ENCODE measurements around the gene MYO15A.

MYO15A gene

DNA sequence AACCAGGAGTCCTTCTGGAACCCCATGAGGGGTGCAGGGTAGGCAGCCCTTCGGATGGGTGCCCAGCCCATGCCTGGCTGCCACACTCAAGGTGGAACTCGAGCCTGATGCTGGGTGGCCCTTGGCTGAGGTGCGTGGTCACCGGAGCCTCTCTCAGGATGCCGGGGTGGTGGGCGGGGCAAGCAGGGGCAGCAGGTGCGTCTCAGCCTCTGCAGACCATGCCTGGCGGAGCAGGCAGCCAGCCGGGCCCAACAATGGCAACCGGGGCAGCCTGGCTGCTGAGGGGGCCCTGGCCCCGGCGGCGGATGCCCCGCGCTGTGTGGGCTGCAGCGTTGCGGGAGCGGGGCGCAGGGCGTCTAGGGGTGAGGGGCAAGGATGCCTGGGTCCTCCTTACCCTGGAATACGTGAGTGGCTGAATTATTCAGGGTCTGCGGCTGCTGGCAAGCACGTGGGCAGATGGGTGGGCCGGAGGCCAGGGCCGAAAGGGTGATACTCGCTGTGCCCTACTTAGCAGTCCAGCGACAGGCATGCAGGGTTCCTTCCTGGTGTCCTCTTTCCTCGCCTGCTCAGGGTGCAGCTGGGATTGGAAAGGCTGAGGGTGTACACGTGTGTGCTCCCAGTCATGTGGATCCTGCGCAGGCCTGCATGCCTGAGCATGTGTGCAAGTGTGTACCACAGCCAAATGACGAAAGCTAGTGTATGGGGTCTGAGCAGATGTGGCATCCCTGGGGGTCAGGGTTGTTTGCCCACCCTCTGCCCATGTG lies 14.6 kb downstream of the MYO15A start:
- H3K27ac ChIP-seq (ENCODE audit: extremely low read depth, low read depth, low read length): no peak overlapping the region
- CTCF ChIA-PET: no interaction called here
- H3K9me3 ChIP-seq (ENCODE audit: control insufficient read depth, insufficient read depth, low read depth, low read length): no peaks in the 10 kb centered on the region
- TF ChIP-seq, protein P1, sequence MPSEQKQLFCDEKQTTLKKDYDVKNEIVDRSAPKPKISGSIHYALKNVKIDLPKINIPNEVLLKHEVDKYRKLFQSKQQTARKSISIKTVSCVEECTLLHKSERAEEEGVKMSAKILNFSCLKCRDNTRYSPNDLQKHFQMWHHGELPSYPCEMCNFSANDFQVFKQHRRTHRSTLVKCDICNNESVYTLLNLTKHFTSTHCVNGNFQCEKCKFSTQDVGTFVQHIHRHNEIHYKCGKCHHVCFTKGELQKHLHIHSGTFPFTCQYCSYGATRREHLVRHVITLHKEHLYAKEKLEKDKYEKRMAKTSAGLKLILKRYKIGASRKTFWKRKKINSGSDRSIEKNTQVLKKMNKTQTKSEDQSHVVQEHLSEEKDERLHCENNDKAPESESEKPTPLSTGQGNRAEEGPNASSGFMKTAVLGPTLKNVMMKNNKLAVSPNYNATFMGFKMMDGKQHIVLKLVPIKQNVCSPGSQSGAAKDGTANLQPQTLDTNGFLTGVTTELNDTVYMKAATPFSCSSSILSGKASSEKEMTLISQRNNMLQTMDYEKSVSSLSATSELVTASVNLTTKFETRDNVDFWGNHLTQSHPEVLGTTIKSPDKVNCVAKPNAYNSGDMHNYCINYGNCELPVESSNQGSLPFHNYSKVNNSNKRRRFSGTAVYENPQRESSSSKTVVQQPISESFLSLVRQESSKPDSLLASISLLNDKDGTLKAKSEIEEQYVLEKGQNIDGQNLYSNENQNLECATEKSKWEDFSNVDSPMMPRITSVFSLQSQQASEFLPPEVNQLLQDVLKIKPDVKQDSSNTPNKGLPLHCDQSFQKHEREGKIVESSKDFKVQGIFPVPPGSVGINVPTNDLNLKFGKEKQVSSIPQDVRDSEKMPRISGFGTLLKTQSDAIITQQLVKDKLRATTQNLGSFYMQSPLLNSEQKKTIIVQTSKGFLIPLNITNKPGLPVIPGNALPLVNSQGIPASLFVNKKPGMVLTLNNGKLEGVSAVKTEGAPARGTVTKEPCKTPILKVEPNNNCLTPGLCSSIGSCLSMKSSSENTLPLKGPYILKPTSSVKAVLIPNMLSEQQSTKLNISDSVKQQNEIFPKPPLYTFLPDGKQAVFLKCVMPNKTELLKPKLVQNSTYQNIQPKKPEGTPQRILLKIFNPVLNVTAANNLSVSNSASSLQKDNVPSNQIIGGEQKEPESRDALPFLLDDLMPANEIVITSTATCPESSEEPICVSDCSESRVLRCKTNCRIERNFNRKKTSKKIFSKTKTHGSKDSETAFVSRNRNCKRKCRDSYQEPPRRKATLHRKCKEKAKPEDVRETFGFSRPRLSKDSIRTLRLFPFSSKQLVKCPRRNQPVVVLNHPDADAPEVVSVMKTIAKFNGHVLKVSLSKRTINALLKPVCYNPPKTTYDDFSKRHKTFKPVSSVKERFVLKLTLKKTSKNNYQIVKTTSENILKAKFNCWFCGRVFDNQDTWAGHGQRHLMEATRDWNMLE (tag by site-specific recombination; conservative IDR thresholded peaks at IDR 0.05; ENCODE audit: low read depth): no peak
- TF ChIP-seq ZNF23 (tag by site-specific recombination; IDR thresholded peaks at IDR 0.05; ENCODE audit: borderline replicate concordance) (no peak), YY1 (tag by site-specific recombination; IDR thresholded peaks at IDR 0.05) (no peak), ZNF449 (tag by site-specific recombination; IDR thresholded peaks at IDR 0.05) (no peak), ATF2 (tag by site-specific recombination; IDR thresholded peaks at IDR 0.05; ENCODE audit: low read depth) (no peak), ZFP37 (tag by site-specific recombination; IDR thresholded peaks at IDR 0.05) (no peak), ZIC2 (tag by site-specific recombination; IDR thresholded peaks at IDR 0.05) (no peak)
- H3K36me3 ChIP-seq (ENCODE audit: control insufficient read depth in 2 of 2, insufficient read depth in 1 of 2, low read length in 2 of 2): no peaks in the 10 kb centered on the region
- no peaks in the 10 kb centered on the region for H3K4me1 ChIP-seq (ENCODE audit: control insufficient read depth, insufficient read depth, low read length)
- H3K4me3 ChIP-seq (ENCODE audit: low read depth, low read length): no peak overlapping the region
- POLR2A ChIA-PET: no interaction called here

DNA sequence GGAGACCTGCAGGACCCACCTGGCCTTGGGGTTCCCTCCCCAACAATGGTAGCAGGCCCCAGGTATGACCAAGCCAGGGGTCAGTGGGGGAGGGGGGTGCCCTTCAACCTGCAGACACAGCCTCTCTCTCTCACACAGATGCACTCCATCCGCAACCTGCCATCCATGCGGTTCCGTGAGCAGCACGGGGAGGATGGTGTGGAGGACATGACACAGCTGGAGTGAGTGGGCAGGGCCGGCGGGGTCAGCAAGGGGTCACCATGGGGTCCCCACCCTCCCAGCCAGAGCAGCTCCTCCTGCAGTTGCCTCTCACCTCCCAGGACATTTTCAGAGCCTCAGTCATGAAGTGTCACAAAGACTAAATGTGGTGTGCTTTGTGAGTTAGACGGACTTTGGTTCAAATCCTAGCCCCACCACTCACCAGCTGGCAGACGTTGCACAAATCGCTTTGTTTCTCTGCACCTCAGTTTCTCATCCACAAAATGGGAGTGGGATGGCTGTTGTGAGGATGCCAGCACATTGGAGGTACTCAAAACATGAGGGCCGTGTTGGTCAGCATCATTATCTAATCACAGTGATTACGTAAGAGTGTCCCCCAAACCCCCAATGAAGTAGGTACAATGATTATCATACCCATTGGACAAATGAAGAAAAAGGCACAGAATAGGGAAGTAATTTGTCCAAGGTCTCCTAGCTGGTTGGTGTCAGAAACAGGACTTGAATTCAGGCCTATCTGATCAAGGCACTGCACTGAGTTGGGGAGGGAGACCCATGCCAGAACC lies 16.0 kb downstream of the MYO15A start:
- Histone ChIP-seq H3K9me3 (ENCODE audit: control insufficient read depth, insufficient read depth, low read depth, low read length) (no peaks in the 10 kb centered on the region), H3K4me1 (ENCODE audit: control insufficient read depth, insufficient read depth, low read length) (no peaks in the 10 kb centered on the region), H3K27ac (ENCODE audit: extremely low read depth, low read depth, low read length) (no peak overlapping the region), H3K4me3 (ENCODE audit: low read depth, low read length) (no peak overlapping the region), H3K36me3 (ENCODE audit: control insufficient read depth in 2 of 2, insufficient read depth in 1 of 2, low read length in 2 of 2) (no peaks in the 10 kb centered on the region)
- ChIA-PET POLR2A (no interaction called here), CTCF (interaction anchor here (0.7 to 0.9 kb wide), 2 partner anchors 20 to 30 kb away, joined by 3 to 4 read pairs; no protein-coding TSS in a partner anchor)
- TF ChIP-seq, protein P2, sequence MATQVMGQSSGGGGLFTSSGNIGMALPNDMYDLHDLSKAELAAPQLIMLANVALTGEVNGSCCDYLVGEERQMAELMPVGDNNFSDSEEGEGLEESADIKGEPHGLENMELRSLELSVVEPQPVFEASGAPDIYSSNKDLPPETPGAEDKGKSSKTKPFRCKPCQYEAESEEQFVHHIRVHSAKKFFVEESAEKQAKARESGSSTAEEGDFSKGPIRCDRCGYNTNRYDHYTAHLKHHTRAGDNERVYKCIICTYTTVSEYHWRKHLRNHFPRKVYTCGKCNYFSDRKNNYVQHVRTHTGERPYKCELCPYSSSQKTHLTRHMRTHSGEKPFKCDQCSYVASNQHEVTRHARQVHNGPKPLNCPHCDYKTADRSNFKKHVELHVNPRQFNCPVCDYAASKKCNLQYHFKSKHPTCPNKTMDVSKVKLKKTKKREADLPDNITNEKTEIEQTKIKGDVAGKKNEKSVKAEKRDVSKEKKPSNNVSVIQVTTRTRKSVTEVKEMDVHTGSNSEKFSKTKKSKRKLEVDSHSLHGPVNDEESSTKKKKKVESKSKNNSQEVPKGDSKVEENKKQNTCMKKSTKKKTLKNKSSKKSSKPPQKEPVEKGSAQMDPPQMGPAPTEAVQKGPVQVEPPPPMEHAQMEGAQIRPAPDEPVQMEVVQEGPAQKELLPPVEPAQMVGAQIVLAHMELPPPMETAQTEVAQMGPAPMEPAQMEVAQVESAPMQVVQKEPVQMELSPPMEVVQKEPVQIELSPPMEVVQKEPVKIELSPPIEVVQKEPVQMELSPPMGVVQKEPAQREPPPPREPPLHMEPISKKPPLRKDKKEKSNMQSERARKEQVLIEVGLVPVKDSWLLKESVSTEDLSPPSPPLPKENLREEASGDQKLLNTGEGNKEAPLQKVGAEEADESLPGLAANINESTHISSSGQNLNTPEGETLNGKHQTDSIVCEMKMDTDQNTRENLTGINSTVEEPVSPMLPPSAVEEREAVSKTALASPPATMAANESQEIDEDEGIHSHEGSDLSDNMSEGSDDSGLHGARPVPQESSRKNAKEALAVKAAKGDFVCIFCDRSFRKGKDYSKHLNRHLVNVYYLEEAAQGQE (tag by site-specific recombination; IDR thresholded peaks at IDR 0.05): no peak
- TF ChIP-seq ZNF791 (tag by site-specific recombination; IDR thresholded peaks at IDR 0.05) (no peak), KLF10 (tag by site-specific recombination; IDR thresholded peaks at IDR 0.05) (no peak), FEZF1 (tag by site-specific recombination; IDR thresholded peaks at IDR 0.05) (no peak), ZBTB17 (tag by site-specific recombination; IDR thresholded peaks at IDR 0.05) (no peak), ZNF610 (tag by site-specific recombination; IDR thresholded peaks at IDR 0.05; ENCODE audit: borderline replicate concordance) (no peak), YY2 (tag by site-specific recombination; IDR thresholded peaks at IDR 0.05) (no peak), ZNF362 (tag by site-specific recombination; IDR thresholded peaks at IDR 0.05) (no peak)
- TF ChIP-seq, protein P3, sequence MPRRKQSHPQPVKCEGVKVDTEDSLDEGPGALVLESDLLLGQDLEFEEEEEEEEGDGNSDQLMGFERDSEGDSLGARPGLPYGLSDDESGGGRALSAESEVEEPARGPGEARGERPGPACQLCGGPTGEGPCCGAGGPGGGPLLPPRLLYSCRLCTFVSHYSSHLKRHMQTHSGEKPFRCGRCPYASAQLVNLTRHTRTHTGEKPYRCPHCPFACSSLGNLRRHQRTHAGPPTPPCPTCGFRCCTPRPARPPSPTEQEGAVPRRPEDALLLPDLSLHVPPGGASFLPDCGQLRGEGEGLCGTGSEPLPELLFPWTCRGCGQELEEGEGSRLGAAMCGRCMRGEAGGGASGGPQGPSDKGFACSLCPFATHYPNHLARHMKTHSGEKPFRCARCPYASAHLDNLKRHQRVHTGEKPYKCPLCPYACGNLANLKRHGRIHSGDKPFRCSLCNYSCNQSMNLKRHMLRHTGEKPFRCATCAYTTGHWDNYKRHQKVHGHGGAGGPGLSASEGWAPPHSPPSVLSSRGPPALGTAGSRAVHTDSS (tag by site-specific recombination; IDR thresholded peaks at IDR 0.05): no peak

All from HEK293 (cell line).